Upper lobe of left lung (tissue), 6 donors: ENCODE results near the gene ITPR2. TPM values are rescaled to one million over a fixed set of nuclear protein-coding genes. Genes with fewer than 3 reads are reported as not detected.
"Not testable (repeated sequence)": the region's sequence is repeated elsewhere in the genome, so short reads cannot be mapped to it uniquely, and the experiment has no call there.

ENCODE experiments used
- ATAC-seq, 2 donors: fragments of 200-7000 bp; cut with Tn5 transposase; one replicate each; pipeline ENCODE4 v1.9.1; 2022; ENCODE audit warnings: mild to moderate bottlenecking in 2 of 2, moderate library complexity in 2 of 2; ENCODE audit not compliant: low FRiP score in 2 of 2
- DNase-seq, 2 donors: peaks; one replicate each; pipeline ENCODE4 v3.0.0-alpha.2; 2019 to 2020
- H3K27ac ChIP-seq, 4 donors: fragments of 200-600 bp; sonication (generic); one replicate each; pipeline ENCODE4 v1.5.1; 2016 to 2019
- H3K27me3 ChIP-seq, 4 donors: fragments of 200-600 bp; sonication (generic); one replicate each; pipeline ENCODE4 v1.5.1; 2017 to 2019
- H3K36me3 ChIP-seq, 4 donors: fragments of 200-600 bp; sonication (generic); one replicate each; pipeline ENCODE4 v1.5.1; 2016 to 2019
- H3K4me1 ChIP-seq, 4 donors: fragments of 200-600 bp; sonication (generic); one replicate each; pipeline ENCODE4 v1.5.1; 2018 to 2019
- H3K4me3 ChIP-seq, 4 donors: fragments of 200-600 bp; sonication (generic); one replicate each; pipeline ENCODE4 v1.5.1; 2017 to 2019; ENCODE audit warnings: mild to moderate bottlenecking in 2 of 4, moderate library complexity in 1 of 4
- H3K9me3 ChIP-seq, 4 donors: fragments of 200-600 bp; sonication (generic); one replicate each; pipeline ENCODE4 v1.5.1; 2018 to 2019
- CTCF ChIP-seq, 6 experiments: fragments of 450-650 bp in 4 of 6; fragments of 200-600 bp in 2 of 6; sonication (generic) in 2 of 6; IDR thresholded peaks; one replicate each; pipeline ENCODE4 v1.5.1; 2016 to 2019; ENCODE audit warnings: antibody characterized with exemption in 6 of 6
- EP300 ChIP-seq, 4 donors: sonication (generic); formaldehyde crosslinking; IDR thresholded peaks; one replicate each; pipeline ENCODE4 v1.5.1; 2017; ENCODE audit warnings: antibody characterized with exemption in 4 of 4, control low read depth in 2 of 4
- POLR2A ChIP-seq, 4 donors: fragments of 450-650 bp; IDR thresholded peaks; one replicate each; pipeline ENCODE4 v1.5.1; 2016 to 2017; ENCODE audit warnings: antibody characterized with exemption in 4 of 4, mild to moderate bottlenecking in 2 of 4
- POLR2AphosphoS5 ChIP-seq, 2 donors: sonication (generic); formaldehyde crosslinking; IDR thresholded peaks; one replicate each; pipeline ENCODE4 v1.5.1; 2017; ENCODE audit warnings: antibody characterized with exemption in 2 of 2
- WGBS, 2 donors: methylation state at CpG; one replicate each; pipeline ENCODE4 v1.1.5; 2017 to 2018; 5-methylcytosine and 5-hydroxymethylcytosine counted together
- total RNA-seq, 6 donors: library from RNA; depleted of rRNA in 4 of 6; stranded (reverse); fragments of >200 nt in 4 of 6; gene quantifications; one replicate each; pipeline versions ENCODE4 v1.1.0 to v1.2.1, GENCODE V29; 2016 to 2021
- donor health status: DM: no; HTN: no; CAD: no; lungs with moderate emphysema.
- donor health status: DM: no; HTN: yes; CAD: no; lungs with severe emphysema.

The ITPR2 gene
- total RNA-seq, 6 donors from 2014 or later = 35.5 to 115 (median 45.0) TPM

GRCh38 chr12:26445909-26446308, 387.1 kb downstream of the ITPR2 start:
- TF ChIP-seq POLR2AphosphoS5 (IDR thresholded peaks at IDR 0.05) = no peak
- TF ChIP-seq POLR2A (IDR thresholded peaks at IDR 0.05) = no peak
- no peak for TF ChIP-seq CTCF (IDR thresholded peaks at IDR 0.05)
- no peak for TF ChIP-seq EP300 (IDR thresholded peaks at IDR 0.05)
- DNase-seq (no peak), ATAC-seq (no peak)
- no peaks in the 10 kb centered on the region for H3K9me3 ChIP-seq
- H3K36me3 ChIP-seq = peaks cover 0 to 6% (median 0%) of the 10 kb centered on the region in 4 donors
- no peaks in the 10 kb centered on the region for H3K4me1 ChIP-seq
- 86 to 89% methylated on average over 2 of the region's 2 CpGs for whole genome bisulfite sequencing, 2 donors
- no peak overlapping the region for H3K27ac ChIP-seq
- H3K27me3 ChIP-seq = no peaks in the 10 kb centered on the region
- no peak overlapping the region for H3K4me3 ChIP-seq

DNA sequence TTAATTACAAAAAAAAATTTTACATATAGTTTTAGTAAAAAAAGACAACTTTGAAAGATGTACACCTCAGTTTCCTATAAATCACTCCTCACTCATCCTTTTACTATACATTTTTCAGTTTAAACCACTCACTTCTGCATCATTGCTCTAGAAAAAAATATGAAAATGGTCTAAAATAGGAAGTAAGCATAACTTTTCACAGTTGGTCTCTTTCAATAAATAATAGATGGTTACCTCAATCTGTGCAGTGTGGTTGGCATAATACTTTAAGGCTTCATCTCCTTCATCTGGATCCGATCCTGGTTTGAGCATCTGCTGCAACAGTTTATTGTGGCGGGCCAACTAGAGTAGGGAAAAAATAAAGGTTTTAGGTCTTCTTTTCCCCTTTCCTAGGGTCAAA, 389.7 kb downstream of the ITPR2 start:
- no peak overlapping the region for H3K27ac ChIP-seq
- TF ChIP-seq EP300 (IDR thresholded peaks at IDR 0.05) (no peak), POLR2A (IDR thresholded peaks at IDR 0.05) (no peak), POLR2AphosphoS5 (IDR thresholded peaks at IDR 0.05) (no peak), CTCF (IDR thresholded peaks at IDR 0.05) (no peak)
- H3K27me3 ChIP-seq = no peaks in the 10 kb centered on the region
- H3K4me3 ChIP-seq = no peak overlapping the region
- ATAC-seq = no peak
- WGBS, 2 donors = 90 to 97% methylated on average over 2 of the region's 2 CpGs
- peaks cover 0 to 16% (median 0%) of the 10 kb centered on the region in 4 donors for H3K36me3 ChIP-seq
- DNase-seq = no peak
- H3K4me1 ChIP-seq = no peaks in the 10 kb centered on the region
- no peaks in the 10 kb centered on the region for H3K9me3 ChIP-seq

GRCh38 chr12:26441434-26441833, 391.6 kb downstream of the ITPR2 start:
- Histone ChIP-seq H3K9me3 (no peaks in the 10 kb centered on the region), H3K4me1 (no peaks in the 10 kb centered on the region), H3K27ac (no peak overlapping the region), H3K4me3 (no peak overlapping the region), H3K36me3 (peaks cover 0 to 17% (median 0%) of the 10 kb centered on the region in 4 donors), H3K27me3 (no peaks in the 10 kb centered on the region)
- DNase-seq (no peak), ATAC-seq (no peak)
- WGBS, 2 donors = 75 to 91% methylated on average over 1 of the region's 1 CpG
- TF ChIP-seq EP300 (IDR thresholded peaks at IDR 0.05) = no peak
- no peak for TF ChIP-seq POLR2AphosphoS5 (IDR thresholded peaks at IDR 0.05)
- TF ChIP-seq POLR2A (IDR thresholded peaks at IDR 0.05) = no peak
- no peak for TF ChIP-seq CTCF (IDR thresholded peaks at IDR 0.05)

DNA sequence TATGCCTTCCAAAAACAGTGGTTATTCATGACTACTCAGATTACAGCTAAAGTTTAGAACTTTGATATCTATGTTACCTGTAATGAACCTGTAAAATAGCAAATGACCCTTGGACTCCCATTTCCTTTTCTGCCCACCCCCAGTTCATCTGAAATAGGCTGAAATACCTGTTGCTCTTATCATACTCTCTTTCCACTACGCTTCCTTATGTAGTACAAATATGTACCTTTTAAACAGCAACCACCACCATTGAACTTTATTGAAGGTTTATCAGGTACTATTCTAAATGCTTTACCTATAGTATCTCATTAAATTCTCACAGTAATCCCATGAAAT, 398.0 kb downstream of the ITPR2 start:
- Histone ChIP-seq H3K36me3 (peaks cover 0 to 9% (median 0%) of the 10 kb centered on the region in 4 donors), H3K4me3 (no peak overlapping the region), H3K9me3 (no peaks in the 10 kb centered on the region), H3K27ac (no peak overlapping the region), H3K4me1 (no peaks in the 10 kb centered on the region), H3K27me3 (no peaks in the 10 kb centered on the region)
- no peak for ATAC-seq
- no peak for DNase-seq
- WGBS, 2 donors = 86 to 97% methylated on average over 1 of the region's 1 CpG
- TF ChIP-seq POLR2AphosphoS5 (IDR thresholded peaks at IDR 0.05) (no peak), CTCF (IDR thresholded peaks at IDR 0.05) (no peak), EP300 (IDR thresholded peaks at IDR 0.05) (no peak), POLR2A (IDR thresholded peaks at IDR 0.05) (no peak)

DNA sequence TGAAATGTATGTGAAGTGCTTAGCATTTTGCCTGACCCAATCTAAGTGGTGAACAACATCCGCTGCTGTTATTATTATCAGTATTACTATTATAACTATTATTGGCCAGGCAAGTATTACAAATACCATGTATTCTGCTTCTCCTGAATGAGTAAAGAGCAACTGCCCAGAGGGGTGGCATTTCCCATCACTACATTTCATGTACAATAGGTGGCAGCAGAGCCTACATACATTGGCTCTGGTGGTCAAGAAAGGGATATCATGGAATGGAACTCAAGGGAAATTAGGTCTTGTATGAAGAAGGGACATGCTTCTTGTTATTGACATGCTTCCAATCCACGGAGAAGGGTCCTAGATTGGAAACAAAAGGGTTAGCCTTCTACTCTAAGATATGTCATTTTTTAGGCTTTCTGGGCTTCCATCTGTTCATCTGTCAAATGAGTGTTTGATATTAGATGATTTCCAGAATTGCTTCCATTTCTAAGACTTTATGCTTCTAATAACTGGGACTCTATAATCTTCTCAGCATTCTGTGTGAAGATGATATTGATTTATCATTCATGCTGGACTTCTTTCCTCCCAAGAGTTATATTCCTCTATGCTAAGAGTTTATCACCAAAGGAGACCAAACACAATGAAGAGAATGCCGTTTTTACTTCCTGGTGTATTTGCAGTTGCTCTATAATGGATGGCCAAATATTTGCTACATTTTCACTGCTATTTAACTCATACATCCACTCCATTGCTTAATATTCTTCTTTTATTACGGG, 398.5 kb downstream of the ITPR2 start:
- Histone ChIP-seq H3K4me3 (no peak overlapping the region), H3K36me3 (peaks cover 0 to 7% (median 0%) of the 10 kb centered on the region in 4 donors), H3K9me3 (no peaks in the 10 kb centered on the region), H3K27me3 (no peaks in the 10 kb centered on the region), H3K4me1 (no peaks in the 10 kb centered on the region), H3K27ac (no peak overlapping the region)
- ATAC-seq = peak; percentile 65 to 78
- peak; percentile 49 to 86 (median 82) for TF ChIP-seq CTCF (IDR thresholded peaks at IDR 0.05)
- no peak for TF ChIP-seq EP300 (IDR thresholded peaks at IDR 0.05)
- TF ChIP-seq POLR2AphosphoS5 (IDR thresholded peaks at IDR 0.05) = no peak
- no peak for TF ChIP-seq POLR2A (IDR thresholded peaks at IDR 0.05)
- 74% methylated on average over 4 of the region's 4 CpGs for WGBS, 2 donors
- DNase-seq = no peak

DNA sequence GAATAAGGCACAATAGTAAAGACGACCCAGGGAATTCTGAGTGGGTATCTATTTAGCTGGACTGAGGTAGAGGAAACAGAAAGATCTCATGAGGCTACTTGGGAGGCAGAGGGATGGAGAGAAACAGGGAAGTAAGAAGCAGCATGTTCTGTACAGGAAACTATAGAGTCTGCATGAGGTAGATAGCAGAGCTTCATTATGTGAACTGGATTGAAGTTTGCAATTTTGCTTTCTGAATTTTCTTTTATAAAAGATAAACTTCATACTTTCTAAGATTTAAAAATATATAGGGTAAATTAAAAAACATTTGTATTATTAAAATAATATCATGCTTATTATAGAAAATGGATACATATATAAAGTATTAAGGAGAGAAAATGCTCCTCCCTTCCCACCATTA, 399.3 kb downstream of the ITPR2 start:
- H3K4me3 ChIP-seq, H3K27me3 ChIP-seq, ATAC-seq, DNase-seq, H3K36me3 ChIP-seq, H3K9me3 ChIP-seq, H3K4me1 ChIP-seq, H3K27ac ChIP-seq: not testable (repeated sequence)
- 69 to 82% methylated on average over 1 of the region's 1 CpG for WGBS, 2 donors
